Skeletal muscle satellite cell (primary cell): ENCODE data around the gene ANGEL1.

Source experiments
- H3K27me3 ChIP-seq: 2 replicates; pipeline ENCODE4 v1.7.0; 2013; ENCODE audit warnings: low read length; ENCODE audit not compliant: control insufficient read depth, insufficient read depth
- H3K36me3 ChIP-seq: 2 replicates; pipeline ENCODE4 v1.7.0; 2013; ENCODE audit warnings: mild to moderate bottlenecking, control low read depth, low read length; ENCODE audit not compliant: insufficient read depth
- H3K4me1 ChIP-seq: 2 replicates; pipeline ENCODE4 v1.7.0; 2013; ENCODE audit warnings: low read length; ENCODE audit not compliant: control insufficient read depth, insufficient read depth
- H3K4me2 ChIP-seq: 2 replicates; pipeline ENCODE4 v1.7.0; 2013; ENCODE audit warnings: mild to moderate bottlenecking, low read length
- H3K4me3 ChIP-seq: 2 replicates; pipeline ENCODE4 v1.7.0; 2013; ENCODE audit warnings: low read length
- H3K9ac ChIP-seq: 2 replicates; pipeline ENCODE4 v1.7.0; 2013; ENCODE audit warnings: mild to moderate bottlenecking, low read depth, low read length, moderate library complexity
- H3K9me3 ChIP-seq: replicated peaks from 2 replicates; pipeline ENCODE4 v1.7.0; 2013; ENCODE audit warnings: mild to moderate bottlenecking, control low read depth, low read length

The ANGEL1 gene

DNA sequence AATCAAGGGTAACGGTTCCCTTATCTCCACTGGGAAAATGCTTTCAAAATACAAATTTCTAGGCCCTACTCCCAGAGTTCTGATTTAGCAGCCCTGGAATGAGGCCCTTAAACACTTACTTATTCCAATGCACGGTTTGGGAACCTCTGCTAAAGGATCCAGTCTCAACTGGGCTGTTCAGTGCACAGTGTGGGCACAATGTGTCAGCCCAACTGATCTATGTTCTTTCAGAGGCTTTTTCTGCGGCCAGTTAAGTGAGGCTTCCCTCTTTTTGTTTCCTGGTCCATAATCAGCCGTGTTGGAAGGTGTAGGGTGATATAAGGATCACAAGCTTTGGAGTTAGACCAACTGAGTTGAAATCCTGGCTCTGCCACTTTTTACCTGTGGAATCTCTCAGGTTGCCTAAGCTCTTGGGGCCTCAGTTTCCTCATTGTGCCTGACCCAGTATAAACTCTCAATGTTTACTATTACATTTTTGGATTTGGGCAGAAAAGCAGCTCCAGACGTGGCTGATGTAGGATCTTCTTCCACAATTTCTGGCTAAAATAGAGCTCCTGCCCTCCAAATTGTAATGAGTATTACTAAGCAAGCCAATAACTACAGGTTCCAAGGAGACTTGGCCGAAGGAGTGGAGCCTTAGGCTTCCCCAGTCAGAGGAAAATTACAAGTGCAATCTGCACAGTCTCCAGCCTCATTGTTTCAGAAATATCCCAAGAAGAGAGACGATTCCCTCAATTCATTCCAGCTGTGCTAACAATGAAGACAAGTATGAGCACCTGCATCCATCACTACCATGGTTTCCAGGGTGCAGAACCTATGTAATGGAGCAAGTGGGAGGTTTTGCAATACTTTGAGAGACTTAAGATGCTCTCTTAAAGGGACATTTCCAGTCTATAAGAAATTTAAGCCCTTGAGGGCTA lies 2.3 kb upstream of the ANGEL1 start:
- peaks cover 27% of the 10 kb centered on the region for H3K27me3 ChIP-seq
- H3K4me3 ChIP-seq = no peak overlapping the region
- no peaks in the 10 kb centered on the region for H3K36me3 ChIP-seq
- H3K4me1 ChIP-seq = peaks cover 12% of the 10 kb centered on the region
- H3K4me2 ChIP-seq = no peak overlapping the region
- no peaks in the 10 kb centered on the region for H3K9me3 ChIP-seq
- no peak overlapping the region for H3K9ac ChIP-seq

DNA sequence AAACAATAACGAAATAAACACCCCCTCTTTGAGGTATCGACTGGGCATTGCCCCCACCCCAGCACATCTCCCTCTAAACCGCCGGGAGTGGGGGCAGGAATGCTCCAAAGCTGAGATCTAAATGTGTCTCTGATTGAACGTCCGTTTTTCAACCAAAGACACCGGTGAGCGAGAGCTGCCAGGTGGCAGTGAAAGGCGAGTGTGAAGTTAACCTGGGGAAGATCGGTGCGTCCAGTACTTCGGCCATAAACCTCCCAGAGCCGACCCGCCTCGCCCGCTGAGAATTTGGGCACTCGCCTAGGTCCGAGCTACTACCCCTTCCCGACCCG lies 625 bp downstream of the ANGEL1 start:
- Histone ChIP-seq H3K36me3 (peaks cover 7% of the 10 kb centered on the region), H3K4me1 (peaks cover 12% of the 10 kb centered on the region), H3K9me3 (no peaks in the 10 kb centered on the region), H3K4me3 (peak overlapping the region; percentile 87), H3K4me2 (peak overlapping the region; percentile 87), H3K9ac (peak overlapping the region; percentile 84), H3K27me3 (peaks cover 12% of the 10 kb centered on the region)

DNA sequence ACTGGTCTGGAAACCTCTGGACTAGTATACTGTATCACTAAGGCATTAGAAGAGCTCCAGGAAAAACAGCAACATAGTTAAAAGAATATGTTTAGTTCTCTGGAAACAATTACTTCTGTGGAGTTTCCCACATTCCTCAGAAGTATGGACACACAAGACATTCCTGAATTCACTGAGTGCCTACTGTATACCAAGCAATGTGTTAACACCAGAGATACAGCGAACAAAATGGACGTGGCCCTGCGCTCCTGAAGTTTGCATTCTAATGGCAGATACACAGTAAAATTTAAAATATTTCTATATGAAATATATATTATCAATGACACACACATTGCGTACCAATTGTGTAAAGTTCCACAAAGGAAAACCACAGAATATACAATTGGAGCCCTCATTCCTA lies 1.1 kb downstream of the ANGEL1 start:
- Histone ChIP-seq H3K36me3 (peaks cover 7% of the 10 kb centered on the region), H3K4me3 (peak overlapping the region; percentile 87), H3K9ac (peak overlapping the region; percentile 84), H3K27me3 (peaks cover 7% of the 10 kb centered on the region), H3K9me3 (no peaks in the 10 kb centered on the region), H3K4me1 (peaks cover 12% of the 10 kb centered on the region), H3K4me2 (peak overlapping the region; percentile 87)

DNA sequence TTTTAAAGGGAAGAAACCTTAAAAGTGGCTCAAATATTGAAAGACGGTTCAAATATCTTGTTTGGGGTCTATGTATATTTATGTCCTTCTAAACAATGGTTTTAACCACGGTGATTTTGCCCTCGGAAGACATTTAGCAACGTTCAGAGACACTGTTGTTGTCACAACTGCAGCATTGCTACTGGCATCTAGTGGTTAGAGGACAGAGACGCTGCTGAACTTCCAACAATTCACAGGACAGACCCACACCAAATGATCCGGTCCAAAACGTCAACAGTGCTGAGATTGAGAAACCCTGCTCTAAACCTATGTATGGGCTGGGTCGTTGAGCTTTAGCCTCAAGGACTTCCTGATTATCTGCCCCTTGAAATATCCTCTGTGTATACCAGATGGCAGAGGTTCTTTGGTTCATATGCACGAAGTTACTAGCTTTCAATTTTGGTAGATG lies 1.7 kb downstream of the ANGEL1 start:
- Histone ChIP-seq H3K4me2 (peak overlapping the region; percentile 87), H3K4me3 (peak overlapping the region; percentile 87), H3K9ac (peak overlapping the region; percentile 84), H3K9me3 (no peaks in the 10 kb centered on the region), H3K27me3 (peaks cover 1% of the 10 kb centered on the region), H3K36me3 (peaks cover 7% of the 10 kb centered on the region), H3K4me1 (peaks cover 12% of the 10 kb centered on the region)

DNA sequence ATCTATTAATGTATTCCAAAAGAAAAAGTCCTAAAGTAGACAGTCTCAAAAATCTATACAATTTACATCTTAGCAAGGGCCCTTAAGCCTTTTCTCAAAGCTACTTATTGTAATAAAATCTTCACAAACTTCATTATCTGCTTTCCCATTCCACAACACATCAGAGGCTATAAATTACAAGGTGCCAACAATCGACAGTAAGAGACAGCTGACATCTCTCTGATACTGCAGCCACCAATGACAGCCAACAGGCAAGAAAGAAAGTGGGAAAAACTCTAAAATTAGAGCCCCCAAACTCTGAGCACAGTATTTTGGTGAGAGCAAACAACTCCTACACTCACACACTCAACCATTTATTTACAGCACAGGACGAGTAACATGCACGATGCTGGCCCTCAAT lies 2.2 kb downstream of the ANGEL1 start:
- H3K27me3 ChIP-seq = no peaks in the 10 kb centered on the region
- peak overlapping the region; percentile 87 for H3K4me3 ChIP-seq
- peak overlapping the region; percentile 87 for H3K4me2 ChIP-seq
- H3K9me3 ChIP-seq = no peaks in the 10 kb centered on the region
- H3K36me3 ChIP-seq = peaks cover 7% of the 10 kb centered on the region
- H3K9ac ChIP-seq = peak overlapping the region; percentile 84
- peaks cover 12% of the 10 kb centered on the region for H3K4me1 ChIP-seq

DNA sequence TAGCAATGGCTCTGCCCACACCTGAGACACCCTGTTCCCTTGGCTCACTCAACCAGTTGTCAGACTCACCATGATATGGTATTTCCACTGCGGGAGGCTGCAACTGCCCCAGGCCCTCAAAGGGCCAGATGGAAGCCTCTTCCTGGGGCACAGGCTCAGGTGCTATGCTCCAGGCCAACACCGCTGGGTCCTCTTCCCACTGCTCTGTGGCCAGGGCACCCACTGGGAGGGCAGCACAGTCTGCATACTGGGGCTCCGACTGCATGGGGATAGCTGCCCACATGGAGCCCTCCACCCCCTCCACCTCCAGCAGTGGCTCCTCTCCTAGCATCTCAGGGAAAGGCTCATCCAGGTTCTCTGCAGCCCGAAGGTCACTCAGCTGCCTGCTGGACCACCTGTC lies 3.7 kb downstream of the ANGEL1 start:
- Histone ChIP-seq H3K4me1 (peaks cover 12% of the 10 kb centered on the region), H3K4me3 (no peak overlapping the region), H3K9me3 (no peaks in the 10 kb centered on the region), H3K27me3 (no peaks in the 10 kb centered on the region), H3K9ac (no peak overlapping the region), H3K4me2 (no peak overlapping the region), H3K36me3 (peaks cover 7% of the 10 kb centered on the region)

DNA sequence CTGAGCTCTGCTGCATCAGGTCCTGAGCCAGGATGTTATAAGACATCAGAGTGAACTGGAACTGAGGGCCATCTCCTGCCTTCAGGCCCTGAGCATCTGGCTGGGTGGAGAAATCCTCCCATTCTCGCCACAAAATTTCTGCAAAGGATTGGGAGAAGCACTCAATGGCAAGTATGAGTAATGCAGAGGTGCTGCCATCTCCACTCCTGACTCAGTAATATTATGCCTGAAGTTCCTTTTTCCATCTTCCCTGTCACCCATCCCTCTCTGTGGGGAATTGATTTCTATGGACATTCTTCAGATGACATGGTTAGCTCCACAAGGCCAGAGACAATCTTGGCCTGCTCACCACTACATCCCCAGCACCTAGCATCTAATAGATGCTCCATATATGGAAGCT lies 4.7 kb downstream of the ANGEL1 start:
- H3K27me3 ChIP-seq = no peaks in the 10 kb centered on the region
- no peak overlapping the region for H3K4me2 ChIP-seq
- peaks cover 14% of the 10 kb centered on the region for H3K36me3 ChIP-seq
- H3K9me3 ChIP-seq = no peaks in the 10 kb centered on the region
- peaks cover 12% of the 10 kb centered on the region for H3K4me1 ChIP-seq
- no peak overlapping the region for H3K9ac ChIP-seq
- no peak overlapping the region for H3K4me3 ChIP-seq

DNA sequence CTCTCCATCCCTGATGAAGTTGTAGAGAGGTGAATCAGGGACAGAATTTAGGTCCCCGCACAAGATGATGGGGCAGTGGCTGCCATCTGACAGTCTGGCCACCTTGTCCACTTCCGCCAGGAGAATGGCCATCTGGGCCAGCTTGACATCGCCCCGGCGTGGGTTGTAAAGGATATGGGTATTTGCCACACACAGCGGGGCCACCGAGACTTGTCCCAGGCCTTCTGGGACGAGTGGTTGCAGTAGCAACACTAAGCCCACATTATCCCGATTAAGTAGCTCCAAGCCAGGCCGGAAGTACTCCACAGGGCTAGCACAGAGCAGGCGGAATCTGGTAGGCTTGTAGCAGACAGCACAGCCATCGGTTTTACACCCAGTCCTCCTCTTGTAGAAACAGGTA lies 6.2 kb downstream of the ANGEL1 start:
- Histone ChIP-seq H3K9ac (no peak overlapping the region), H3K4me3 (no peak overlapping the region), H3K9me3 (no peaks in the 10 kb centered on the region), H3K27me3 (no peaks in the 10 kb centered on the region), H3K4me2 (no peak overlapping the region), H3K4me1 (peaks cover 9% of the 10 kb centered on the region), H3K36me3 (peaks cover 22% of the 10 kb centered on the region)

DNA sequence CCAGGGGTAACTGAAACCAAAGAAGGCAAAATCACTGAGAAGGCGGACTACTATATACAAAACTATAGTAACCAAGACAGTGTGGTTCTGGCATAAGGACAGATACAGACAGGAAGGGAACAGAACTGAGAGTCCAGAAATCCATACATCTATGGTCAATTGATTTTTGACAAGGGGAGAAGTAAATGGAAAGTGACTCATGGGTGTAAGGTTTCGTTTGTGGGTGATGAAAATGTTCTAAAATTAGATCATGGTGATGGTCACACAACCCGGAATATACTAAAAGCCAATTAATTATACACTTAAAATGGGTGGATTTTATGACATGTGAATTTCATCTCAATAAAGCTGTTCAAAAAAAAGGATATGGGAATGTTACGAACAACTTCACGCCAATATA lies 18.7 kb downstream of the ANGEL1 start:
- H3K4me1 ChIP-seq = no peaks in the 10 kb centered on the region
- no peaks in the 10 kb centered on the region for H3K27me3 ChIP-seq
- H3K9me3 ChIP-seq = no peaks in the 10 kb centered on the region
- no peak overlapping the region for H3K9ac ChIP-seq
- H3K4me2 ChIP-seq = no peak overlapping the region
- H3K36me3 ChIP-seq = peaks cover 14% of the 10 kb centered on the region
- H3K4me3 ChIP-seq = no peak overlapping the region

DNA sequence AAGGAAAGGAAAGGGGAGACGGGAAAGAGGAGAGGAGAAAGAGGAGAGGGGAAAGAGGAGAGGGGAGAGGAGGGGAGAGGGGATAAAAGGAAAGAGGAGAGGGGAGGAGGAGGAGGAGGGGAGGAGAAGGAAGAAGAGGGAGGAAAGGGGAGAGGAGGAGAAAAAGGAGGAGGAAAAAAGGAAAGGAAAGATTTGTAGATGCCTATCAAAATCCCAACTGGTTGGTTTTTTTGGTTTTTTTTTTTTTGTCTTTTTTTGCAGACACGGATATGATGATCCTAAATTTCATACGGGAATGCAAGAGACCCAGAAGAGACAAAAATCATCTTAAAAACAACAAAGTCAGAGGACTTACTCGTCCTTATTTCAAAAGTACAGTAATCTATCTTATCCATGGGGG lies 19.4 kb downstream of the ANGEL1 start:
- H3K9me3 ChIP-seq = no peaks in the 10 kb centered on the region
- H3K27me3 ChIP-seq = no peaks in the 10 kb centered on the region
- no peak overlapping the region for H3K4me2 ChIP-seq
- H3K4me3 ChIP-seq = no peak overlapping the region
- H3K36me3 ChIP-seq = peaks cover 19% of the 10 kb centered on the region
- H3K4me1 ChIP-seq = no peaks in the 10 kb centered on the region
- no peak overlapping the region for H3K9ac ChIP-seq

DNA sequence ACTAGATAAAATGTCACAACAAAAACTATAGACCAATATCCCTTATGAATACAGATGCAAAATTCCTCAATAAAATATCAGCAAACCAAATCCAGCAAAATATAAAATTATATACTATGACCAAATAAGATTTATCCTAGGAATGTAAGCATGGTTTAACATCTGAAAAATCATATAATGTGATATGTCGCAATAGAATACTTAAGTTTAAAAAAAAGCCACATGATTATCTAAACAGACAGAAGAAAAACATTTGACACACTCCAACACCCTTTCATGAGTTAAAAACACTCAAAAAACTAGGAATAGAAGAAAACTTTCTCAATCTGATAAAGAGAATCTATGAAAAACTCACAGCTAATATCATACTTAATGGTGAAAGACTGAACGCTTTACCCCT lies 20.3 kb downstream of the ANGEL1 start:
- Histone ChIP-seq H3K36me3 (peaks cover 28% of the 10 kb centered on the region), H3K4me2 (no peak overlapping the region), H3K4me1 (no peaks in the 10 kb centered on the region), H3K27me3 (no peaks in the 10 kb centered on the region), H3K9ac (no peak overlapping the region), H3K9me3 (no peaks in the 10 kb centered on the region), H3K4me3 (no peak overlapping the region)

DNA sequence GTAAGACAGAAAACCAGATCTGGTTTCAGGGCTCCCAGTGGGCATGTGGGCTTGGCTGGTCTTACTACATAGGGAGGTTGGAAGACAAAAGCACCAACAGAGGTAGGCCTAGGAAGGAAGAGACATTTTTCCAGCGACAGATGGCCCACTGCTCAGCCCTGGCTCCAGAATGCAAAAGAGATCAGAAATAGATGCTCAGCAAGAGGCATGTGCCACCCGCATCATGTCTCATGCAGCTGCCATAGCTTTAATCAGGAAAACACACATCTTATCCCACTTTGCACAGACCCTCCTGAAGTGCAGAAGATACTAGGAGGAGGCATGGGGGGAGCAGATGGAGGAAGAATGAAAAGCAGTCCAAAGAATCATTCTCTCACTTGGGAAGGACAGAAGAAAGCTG lies 26.1 kb downstream of the ANGEL1 start:
- Histone ChIP-seq H3K9ac (no peak overlapping the region), H3K4me2 (no peak overlapping the region), H3K4me1 (peaks cover 2% of the 10 kb centered on the region), H3K9me3 (no peaks in the 10 kb centered on the region), H3K36me3 (peaks cover 23% of the 10 kb centered on the region), H3K27me3 (no peaks in the 10 kb centered on the region), H3K4me3 (no peak overlapping the region)
